SU-DHL-6 (cell line): Measurements from ENCODE around the gene CFAP107.

Experiments used
- H2AFZ ChIP-seq: fragments of 200-600 bp; sonication (generic); 2 replicates; pipeline ENCODE4 v1.6.1; 2014; ENCODE audit warnings: low read depth, mild to moderate bottlenecking, moderate library complexity, mixed read lengths, antibody characterized with exemption, low read length; ENCODE audit not compliant: severe bottlenecking
- H3F3A ChIP-seq: fragments of 200-600 bp; shearing (Covaris generic); 2 replicates; pipeline ENCODE4 v1.6.0; 2016; ENCODE audit warnings: antibody characterized with exemption, mild to moderate bottlenecking; ENCODE audit not compliant: insufficient read depth
- H3K27ac ChIP-seq: fragments of 200-600 bp; sonication (generic); 2 replicates; pipeline ENCODE4 v1.5.1; 2016; ENCODE audit warnings: low read depth, mild to moderate bottlenecking, low read length, moderate library complexity, mixed read lengths
- H3K27me3 ChIP-seq: fragments of 200-600 bp; sonication (generic), shearing (Covaris generic); 2 replicates; pipeline ENCODE4 v1.6.0; 2014; ENCODE audit warnings: mild to moderate bottlenecking, low read length
- H3K36me3 ChIP-seq: fragments of 200-600 bp; sonication (generic); 2 replicates; pipeline ENCODE4 v1.6.1; 2014; ENCODE audit warnings: mild to moderate bottlenecking, low read length, mixed read lengths
- H3K4me2 ChIP-seq: fragments of 300-600, 200-600 bp; shearing (Covaris generic), sonication (generic); 2 replicates; pipeline ENCODE4 v1.6.0; 2014; ENCODE audit warnings: low read length, low read depth, mild to moderate bottlenecking; ENCODE audit not compliant: poor library complexity, severe bottlenecking
- H3K4me3 ChIP-seq: fragments of 200-600 bp; sonication (generic); 2 replicates; pipeline ENCODE4 v1.5.1; 2014; ENCODE audit warnings: antibody characterized with exemption, low read length, mild to moderate bottlenecking, mixed read lengths; ENCODE audit not compliant: insufficient read depth, poor library complexity, severe bottlenecking
- H3K79me2 ChIP-seq: fragments of 200-600 bp; sonication (generic); 2 replicates; pipeline ENCODE4 v1.6.1; 2014; ENCODE audit warnings: mild to moderate bottlenecking, low read length, moderate library complexity; ENCODE audit not compliant: insufficient read depth
- H3K9ac ChIP-seq: fragments of 200-600 bp; sonication (generic); 2 replicates; pipeline ENCODE4 v1.7.0; 2014; ENCODE audit warnings: mild to moderate bottlenecking, low read length
- H3K9me2 ChIP-seq: fragments of 200-600 bp; sonication (generic); replicated peaks from 2 replicates; pipeline ENCODE4 v1.6.1; 2014; ENCODE audit warnings: low read length; ENCODE audit not compliant: insufficient read depth
- H3K9me3 ChIP-seq: fragments of 200-600 bp; sonication (generic); 2 replicates; pipeline ENCODE4 v1.6.1; 2014; ENCODE audit warnings: low read length, mixed read lengths; ENCODE audit not compliant: insufficient read depth
- H4K20me1 ChIP-seq: fragments of 200-600 bp; sonication (generic); 2 replicates; pipeline ENCODE4 v1.6.1; 2014; ENCODE audit warnings: low read depth, mild to moderate bottlenecking, antibody characterized with exemption, low read length, moderate library complexity, mixed read lengths
- CTCF ChIP-seq: fragments of 200-600 bp; sonication (generic); IDR thresholded peaks from one replicate; pipeline ENCODE4 v1.5.1; 2017; ENCODE audit warnings: antibody characterized with exemption, mild to moderate bottlenecking, low read length, moderate library complexity; ENCODE audit not compliant: insufficient read depth, poor library complexity, severe bottlenecking
- EZH2phosphoT487 ChIP-seq: fragments of 200-600 bp; sonication (generic), shearing (Covaris generic); conservative IDR thresholded peaks from 2 replicates; pipeline ENCODE4 v1.6.1; 2018; ENCODE audit warnings: mild to moderate bottlenecking, antibody characterized with exemption, low read length, moderate library complexity, mixed read lengths

Gene CFAP107

GRCh38 chr1:12756273-12756672, 10.3 kb downstream of the CFAP107 start:
- no peak for TF ChIP-seq EZH2phosphoT487
- Histone ChIP-seq H3K4me3 (no peak overlapping the region), H3K79me2 (no peaks in the 10 kb centered on the region), H3F3A (no peaks in the 10 kb centered on the region), H3K27me3 (no peaks in the 10 kb centered on the region), H2AFZ (no peak overlapping the region), H3K9me3 (no peaks in the 10 kb centered on the region), H4K20me1 (no peaks in the 10 kb centered on the region), H3K9me2 (no peaks in the 10 kb centered on the region), H3K9ac (no peak overlapping the region), H3K27ac (no peak overlapping the region), H3K36me3 (no peaks in the 10 kb centered on the region), H3K4me2 (no peak overlapping the region)

DNA sequence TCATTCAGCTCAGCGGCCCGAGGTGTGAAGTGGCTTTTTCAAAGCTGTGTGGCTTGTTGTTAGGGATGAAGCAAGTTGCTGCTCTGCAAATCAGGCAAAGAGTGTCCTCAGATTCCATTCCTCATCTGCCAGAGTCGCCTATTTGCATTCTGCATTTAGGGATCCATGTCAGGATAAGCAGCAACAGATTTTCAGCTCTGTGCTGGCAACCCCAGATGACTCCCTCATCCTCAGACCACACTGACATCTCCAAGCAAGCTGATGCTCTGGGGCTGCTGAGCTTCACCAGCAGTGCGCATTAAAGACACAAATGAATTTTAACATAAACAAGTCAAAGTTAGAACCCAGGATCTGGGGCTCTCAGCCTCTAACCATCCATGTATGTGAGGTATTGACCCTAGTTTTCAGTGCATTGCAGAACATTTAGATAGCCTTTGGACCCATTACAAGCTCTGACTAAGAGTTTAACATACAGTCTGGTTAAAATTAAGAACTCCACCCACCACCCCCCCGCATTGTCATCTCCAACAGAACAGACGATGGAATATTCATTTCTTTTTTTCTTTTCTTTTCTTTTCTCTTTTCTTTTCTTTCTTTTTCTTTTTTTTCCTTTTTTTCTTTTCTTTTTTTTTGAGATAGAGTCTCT, 10.9 kb downstream of the CFAP107 start:
- Histone ChIP-seq H3K27ac (no peak overlapping the region), H3K9me3 (no peaks in the 10 kb centered on the region), H3K27me3 (no peaks in the 10 kb centered on the region), H4K20me1 (no peaks in the 10 kb centered on the region), H3K79me2 (no peaks in the 10 kb centered on the region), H3K4me2 (no peak overlapping the region), H3K4me3 (no peak overlapping the region), H3K9me2 (no peaks in the 10 kb centered on the region), H3F3A (no peaks in the 10 kb centered on the region), H3K9ac (no peak overlapping the region), H2AFZ (no peak overlapping the region), H3K36me3 (no peaks in the 10 kb centered on the region)
- no peak for TF ChIP-seq EZH2phosphoT487

GRCh38 chr1:12757836-12758235, 11.8 kb downstream of the CFAP107 start:
- H3K4me2 ChIP-seq, result no peak overlapping the region
- H3K79me2 ChIP-seq, result no peaks in the 10 kb centered on the region
- H3K9me3 ChIP-seq, result no peaks in the 10 kb centered on the region
- H3K27me3 ChIP-seq, result no peaks in the 10 kb centered on the region
- no peak for TF ChIP-seq EZH2phosphoT487
- no peak for TF ChIP-seq CTCF
- H3K36me3 ChIP-seq, result no peaks in the 10 kb centered on the region
- no peak overlapping the region for H3K9ac ChIP-seq
- no peaks in the 10 kb centered on the region for H3K9me2 ChIP-seq
- no peak overlapping the region for H3K4me3 ChIP-seq
- H2AFZ ChIP-seq, result no peak overlapping the region
- H3K27ac ChIP-seq, result no peak overlapping the region
- H3F3A ChIP-seq, result no peaks in the 10 kb centered on the region
- no peaks in the 10 kb centered on the region for H4K20me1 ChIP-seq

DNA sequence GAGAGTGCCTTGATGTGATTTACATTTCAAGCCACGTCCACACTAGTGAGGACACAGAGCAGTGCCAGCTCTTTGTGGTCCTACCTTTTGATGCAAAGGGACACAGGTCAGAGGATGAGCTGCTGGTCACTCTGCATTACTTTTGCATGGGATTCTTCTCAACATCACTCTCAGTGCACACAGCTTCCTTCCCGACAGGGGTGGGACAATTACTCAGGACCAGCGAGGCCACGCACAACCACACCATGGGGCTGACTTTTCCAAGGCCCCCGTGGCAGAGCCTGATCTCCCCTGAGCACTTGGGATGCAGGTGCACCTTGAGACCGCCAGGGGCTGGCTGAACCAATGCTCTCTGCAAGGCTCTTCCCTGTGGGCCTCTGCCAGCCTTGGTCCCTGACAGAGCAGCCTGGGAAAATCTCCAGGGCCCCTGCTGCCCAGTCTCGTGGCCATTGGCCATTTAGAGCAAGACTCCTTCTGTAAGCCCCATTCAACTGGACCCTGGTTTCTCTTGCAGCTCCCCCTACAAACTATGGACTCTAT, 14.3 kb downstream of the CFAP107 start:
- no peak overlapping the region for H3K4me3 ChIP-seq
- no peak overlapping the region for H2AFZ ChIP-seq
- no peaks in the 10 kb centered on the region for H3K9me2 ChIP-seq
- TF ChIP-seq EZH2phosphoT487 (no peak), CTCF (no peak)
- no peak overlapping the region for H3K4me2 ChIP-seq
- no peaks in the 10 kb centered on the region for H3K27me3 ChIP-seq
- H3K79me2 ChIP-seq, result no peaks in the 10 kb centered on the region
- H4K20me1 ChIP-seq, result no peaks in the 10 kb centered on the region
- no peaks in the 10 kb centered on the region for H3K36me3 ChIP-seq
- no peak overlapping the region for H3K9ac ChIP-seq
- H3K9me3 ChIP-seq, result no peaks in the 10 kb centered on the region
- H3F3A ChIP-seq, result no peaks in the 10 kb centered on the region
- H3K27ac ChIP-seq, result no peak overlapping the region
